ENCODE data around the gene GRAP.
A peak's percentile ranks its signal among the peaks of the same experiment; 100 is the strongest.

Gene GRAP

GRCh38 chr17:19017804-19018599, 28.8 kb downstream of the GRAP start:
- no peak for DNase-seq

- DNase-seq: no peak
Measured at GRCh38 chr17:19017401-19017800, 29.4 kb downstream of the GRAP start.

GRCh38 chr17:19016881-19017280, 29.9 kb downstream of the GRAP start:
- no peak for DNase-seq

- no peak for DNase-seq
Measured at GRCh38 chr17:19016297-19016696, 30.5 kb downstream of the GRAP start.

GRCh38 chr17:19015428-19015827, 31.3 kb downstream of the GRAP start:
- no peak for DNase-seq

GRCh38 chr17:19014628-19015215, 32.0 kb downstream of the GRAP start:
- DNase-seq: no peak

- DNase-seq: no peak
Measured at GRCh38 chr17:19013806-19014627, 32.7 kb downstream of the GRAP start.

- no peak for DNase-seq
Measured at GRCh38 chr17:19013226-19013625, 33.5 kb downstream of the GRAP start.

- DNase-seq: no peak
Measured at GRCh38 chr17:19012171-19013080, 34.3 kb downstream of the GRAP start.

GRCh38 chr17:19011581-19011980, 35.2 kb downstream of the GRAP start:
- no peak for DNase-seq

GRCh38 chr17:19010729-19011505, 35.8 kb downstream of the GRAP start:
- DNase-seq: no peak

- DNase-seq: no peak
Measured at GRCh38 chr17:19009970-19010369, 36.8 kb downstream of the GRAP start.

- no peak for DNase-seq
Measured at GRCh38 chr17:19006698-19007097, 40.1 kb downstream of the GRAP start.

- no peak for DNase-seq
Measured at GRCh38 chr17:19005789-19006430, 40.8 kb downstream of the GRAP start.

- DNase-seq: peak in 1 of 2 experiments; percentile 7
Measured at GRCh38 chr17:19005137-19005773, 41.5 kb downstream of the GRAP start.

- DNase-seq: peak in 1 of 2 experiments; percentile 57
Measured at GRCh38 chr17:19004421-19005136, 42.2 kb downstream of the GRAP start, which contains the start of gene FAM83G. Gene FAM83G (minus strand): TSS chr17:19004764. CDS start chr17:19004041, 723 bp downstream.

GRCh38 chr17:19003543-19004420, 43.0 kb downstream of the GRAP start:
- DNase-seq: peak in 1 of 2 experiments; percentile 53

GRCh38 chr17:19002805-19003542, 43.8 kb downstream of the GRAP start:
- DNase-seq: no peak

Measured in NCI-H526 (cell line).